HEK293 (cell line): ENCODE data around the gene FKBP3.
A peak's percentile ranks its signal among the peaks of the same experiment; 100 is the strongest.

Experiments used
- CTCF ChIA-PET: fragments of 350-600 bp; formaldehyde crosslinking; extraction: SDS; loops from one replicate; lab custom pipeline; 2021; ENCODE audit warnings: antibody characterized with exemption; lab: Yijun Ruan, JAX
- POLR2A ChIA-PET: fragments of 300-600 bp; formaldehyde crosslinking; extraction: SDS; loops from one replicate; lab custom pipeline; 2020; ENCODE audit warnings: antibody characterized with exemption, inconsistent platforms; lab: Yijun Ruan, JAX
- H3K27ac ChIP-seq: fragments of 200-500 bp; sonication (Bioruptor generic); 2 replicates; pipeline ENCODE4 v1.5.1; 2014; ENCODE audit warnings: low read depth, low read length, control low read depth, inconsistent platforms; ENCODE audit errors: extremely low read depth
- H3K36me3 ChIP-seq, 2 experiments: fragments of 200-500 bp in 1 of 2; sonication (Bioruptor generic) in 1 of 2; 1 replicate in 1 of 2; 2 replicates in 1 of 2; pipeline ENCODE4 v1.5.1; 2014 to 2017; ENCODE audit warnings: inconsistent platforms in 2 of 2, low read length in 2 of 2; ENCODE audit not compliant: control insufficient read depth in 2 of 2, insufficient read depth in 1 of 2
- H3K4me1 ChIP-seq: fragments of 200-500 bp; sonication (Bioruptor generic); 2 replicates; pipeline ENCODE4 v1.5.1; 2014; ENCODE audit warnings: mild to moderate bottlenecking, low read length, inconsistent platforms; ENCODE audit not compliant: control insufficient read depth, insufficient read depth
- H3K4me3 ChIP-seq: 2 replicates; pipeline ENCODE4 v1.5.1; 2011; ENCODE audit warnings: low read depth, mild to moderate bottlenecking, control low read depth, low read length, moderate library complexity
- H3K9me3 ChIP-seq: fragments of 200-500 bp; sonication (Bioruptor generic); 2 replicates; pipeline ENCODE4 v1.5.1; 2014; ENCODE audit warnings: low read depth, low read length, inconsistent platforms; ENCODE audit not compliant: control insufficient read depth, insufficient read depth
- AEBP2 ChIP-seq: fragments of 450-650 bp; formaldehyde crosslinking; IDR thresholded peaks from 2 replicates; pipeline ENCODE4 v1.5.1; 2016; ENCODE audit warnings: missing biosample characterization, missing genetic modification characterization, borderline replicate concordance
- GFI1B ChIP-seq: fragments of 450-650 bp; formaldehyde crosslinking; IDR thresholded peaks from 2 replicates; pipeline ENCODE4 v1.5.1; 2016; ENCODE audit warnings: missing biosample characterization, missing genetic modification characterization
- GLIS1 ChIP-seq: fragments of 450-650 bp; formaldehyde crosslinking; IDR thresholded peaks from 2 replicates; pipeline ENCODE4 v1.5.1; 2016; ENCODE audit warnings: missing biosample characterization, missing genetic modification characterization
- HOXC10 ChIP-seq: sonication (generic); formaldehyde crosslinking; IDR thresholded peaks from 2 replicates; pipeline ENCODE4 v1.8.1; 2023; ENCODE audit warnings: mild to moderate bottlenecking, missing genetic modification reagents
- IKZF3 ChIP-seq: fragments of 450-650 bp; IDR thresholded peaks from 2 replicates; pipeline ENCODE4 v1.5.0; 2018; ENCODE audit warnings: missing biosample characterization, mild to moderate bottlenecking, missing genetic modification characterization, moderate library complexity
- KLF17 ChIP-seq: fragments of 450-650 bp; formaldehyde crosslinking; IDR thresholded peaks from 2 replicates; pipeline ENCODE4 v1.5.1; 2016; ENCODE audit warnings: missing biosample characterization, missing genetic modification characterization
- MEIS1 ChIP-seq: sonication (generic); formaldehyde crosslinking; IDR thresholded peaks from 2 replicates; pipeline ENCODE4 v1.8.1; 2022; ENCODE audit warnings: missing genetic modification reagents, mild to moderate bottlenecking, borderline replicate concordance
- REPIN1 ChIP-seq: fragments of 450-650 bp; formaldehyde crosslinking; IDR thresholded peaks from 2 replicates; pipeline ENCODE4 v1.5.1; 2017; ENCODE audit warnings: missing biosample characterization, missing genetic modification characterization, low read depth
- SP2 ChIP-seq: fragments of 450-650 bp; formaldehyde crosslinking; IDR thresholded peaks from 2 replicates; pipeline ENCODE4 v1.5.1; 2016; ENCODE audit warnings: missing biosample characterization, missing genetic modification characterization
- ZBTB44 ChIP-seq: fragments of 450-650 bp; IDR thresholded peaks from 2 replicates; pipeline ENCODE4 v1.5.1; 2018; ENCODE audit warnings: missing biosample characterization, mild to moderate bottlenecking, missing genetic modification characterization
- ZFP41 ChIP-seq: fragments of 450-650 bp; formaldehyde crosslinking; IDR thresholded peaks from 2 replicates; pipeline ENCODE4 v1.5.1; 2016; ENCODE audit warnings: missing biosample characterization, missing genetic modification characterization, borderline replicate concordance
- ZFP69B ChIP-seq: fragments of 450-650 bp; formaldehyde crosslinking; IDR thresholded peaks from 2 replicates; pipeline ENCODE4 v1.5.1; 2016; ENCODE audit warnings: missing biosample characterization, missing genetic modification characterization
- ZNF114 ChIP-seq: fragments of 450-650 bp; formaldehyde crosslinking; IDR thresholded peaks from 2 replicates; pipeline ENCODE4 v1.5.0; 2017; ENCODE audit warnings: missing biosample characterization, missing genetic modification characterization
- ZNF26 ChIP-seq: fragments of 450-650 bp; formaldehyde crosslinking; IDR thresholded peaks from 2 replicates; pipeline ENCODE4 v1.5.1; 2016; ENCODE audit warnings: missing biosample characterization, missing genetic modification characterization
- ZNF274 ChIP-seq, 2 experiments: fragments of 200-500 bp in 1 of 2; fragments of 450-650 bp in 1 of 2; sonication (Bioruptor generic) in 1 of 2; formaldehyde crosslinking in 1 of 2; IDR thresholded peaks; 2 replicates each; pipeline versions ENCODE4 v1.5.1 to v1.6.1; 2014 to 2016; ENCODE audit warnings: borderline replicate concordance in 1 of 2, inconsistent platforms in 1 of 2, low read length in 1 of 2, missing biosample characterization in 1 of 2, missing genetic modification characterization in 1 of 2
- ZNF311 ChIP-seq: fragments of 450-650 bp; formaldehyde crosslinking; IDR thresholded peaks from 2 replicates; pipeline ENCODE4 v1.5.1; 2017; ENCODE audit warnings: missing biosample characterization, missing genetic modification characterization, borderline replicate concordance
- ZNF350 ChIP-seq: fragments of 450-650 bp; formaldehyde crosslinking; IDR thresholded peaks from 2 replicates; pipeline ENCODE4 v1.5.0; 2017; ENCODE audit warnings: missing biosample characterization, mild to moderate bottlenecking, missing genetic modification characterization
- ZNF37A ChIP-seq: fragments of 450-650 bp; IDR thresholded peaks from 2 replicates; pipeline ENCODE4 v1.5.1; 2018; ENCODE audit warnings: missing biosample characterization, missing genetic modification characterization
- ZNF433 ChIP-seq: fragments of 450-650 bp; formaldehyde crosslinking; IDR thresholded peaks from 2 replicates; pipeline ENCODE4 v1.5.1; 2016; ENCODE audit warnings: missing biosample characterization, missing genetic modification characterization, low read depth
- ZNF449 ChIP-seq: fragments of 450-650 bp; formaldehyde crosslinking; IDR thresholded peaks from 2 replicates; pipeline ENCODE4 v1.5.1; 2017; ENCODE audit warnings: missing biosample characterization, mild to moderate bottlenecking, missing genetic modification characterization, moderate library complexity
- ZNF488 ChIP-seq: fragments of 450-650 bp; formaldehyde crosslinking; IDR thresholded peaks from 2 replicates; pipeline ENCODE4 v1.5.1; 2016; ENCODE audit warnings: missing biosample characterization, missing genetic modification characterization
- ZNF561 ChIP-seq: fragments of 450-650 bp; IDR thresholded peaks from 2 replicates; pipeline ENCODE4 v1.5.1; 2018; ENCODE audit warnings: missing biosample characterization, missing genetic modification characterization, borderline replicate concordance
- ZNF629 ChIP-seq: fragments of 450-650 bp; formaldehyde crosslinking; IDR thresholded peaks from 2 replicates; pipeline ENCODE4 v1.5.1; 2017; ENCODE audit warnings: missing biosample characterization, missing genetic modification characterization
- ZNF639 ChIP-seq: fragments of 450-650 bp; formaldehyde crosslinking; IDR thresholded peaks from 2 replicates; pipeline ENCODE4 v1.5.1; 2016; ENCODE audit warnings: missing biosample characterization, missing genetic modification characterization
- ZXDB ChIP-seq: fragments of 450-650 bp; formaldehyde crosslinking; IDR thresholded peaks from 2 replicates; pipeline ENCODE4 v1.5.1; 2016; ENCODE audit warnings: missing biosample characterization, missing genetic modification characterization

The FKBP3 gene

GRCh38 chr14:45136399-45136798 lies 2.1 kb upstream of the FKBP3 start (continued):
- TF ChIP-seq ZNF26 (tag by site-specific recombination) (no peak), REPIN1 (no peak), ZFP41 (no peak), ZNF433 (tag by site-specific recombination) (no peak), GFI1B (tag by site-specific recombination) (no peak), ZNF114 (tag by site-specific recombination) (no peak), ZFP69B (tag by site-specific recombination) (no peak)

GRCh38 chr14:45135659-45136395 lies 1.5 kb upstream of the FKBP3 start, which contains the start of gene FANCM:
Gene FANCM (plus strand): TSS chr14:45135930. CDS start chr14:45136032, 102 bp downstream.
- Histone ChIP-seq H3K4me3 (peak within 1 kb of the TSS; percentile 97), H3K9me3 (no peaks in the 10 kb centered on the region), H3K36me3 (peaks cover 0 to 8% of the 10 kb centered on the region in 2 experiments; a peak in 1 of 3 replicates), H3K27ac (peak within 1 kb of the TSS; percentile 73), H3K4me1 (peaks cover 9% of the 10 kb centered on the region; the same call in 1 of the 2 replicates)
- ChIA-PET CTCF (interaction anchor here (1.4 to 1.5 kb wide), 2 partner anchors 118 to 133 kb away, joined by 3 to 6 read pairs; partner anchors contain the start of gene MIS18BP1), POLR2A (interaction anchor here (0.8 to 4.0 kb wide), 3 partner anchors 13 to 174 kb away, joined by 3 to 22 read pairs (median 5); partner anchors contain the start of genes KLHL28, MIS18BP1 and TOGARAM1)
- TF ChIP-seq ZNF561 (tag by site-specific recombination) (peak; percentile 32; the same call in 1 of the 2 replicates), ZNF433 (tag by site-specific recombination) (no peak), SP2 (tag by site-specific recombination) (peak; percentile 86), ZNF274 (IDR thresholded peaks at IDR 0.05; ENCODE audit: low read length) (no peak), ZNF274 (tag by site-specific recombination; IDR thresholded peaks at IDR 0.05; ENCODE audit: borderline replicate concordance) (no peak), ZBTB44 (tag by site-specific recombination) (peak; percentile 27; the same call in 1 of the 2 replicates), ZNF639 (tag by site-specific recombination) (peak; percentile 31; the same call in 1 of the 2 replicates), ZNF629 (tag by site-specific recombination) (peak; percentile 45; the same call in 1 of the 2 replicates), ZXDB (tag by site-specific recombination) (peak; percentile 62), ZNF311 (tag by site-specific recombination) (no peak), ZNF488 (tag by site-specific recombination) (no peak), ZNF449 (tag by site-specific recombination) (peak; percentile 67; the same call in 1 of the 2 replicates), ZNF37A (tag by site-specific recombination) (no peak), KLF17 (tag by site-specific recombination) (no peak), HOXC10 (no peak), AEBP2 (tag by site-specific recombination) (no peak), IKZF3 (tag by site-specific recombination) (0 out of 2 replicates have a peak, but pooled peaks have one; percentile 16), GLIS1 (tag by site-specific recombination) (no peak), MEIS1 (CRISPR knock-in tag) (no peak), ZNF350 (tag by site-specific recombination) (no peak)
